Naive B cell (primary cell): ENCODE results near the gene ING5. TPM values are rescaled to one million over a fixed set of nuclear protein-coding genes. Genes with fewer than 3 reads are reported as not detected.
A peak's percentile ranks its signal among the peaks of the same experiment; 100 is the strongest.
"Not testable (repeated sequence)": the region's sequence is repeated elsewhere in the genome, so short reads cannot be mapped to it uniquely, and the experiment has no call there.

ENCODE experiments used
- ATAC-seq, 2 donors: fragments of 150-1000 bp; cut with Tn5 transposase; 2 replicates each; pipeline ENCODE4 v1.10.0; 2021; ENCODE audit warnings: low read depth in 2 of 2, mild to moderate bottlenecking in 2 of 2, moderate library complexity in 2 of 2
- DNase-seq: peaks from one replicate; pipeline ENCODE4 v3.0.0; 2022
- H3K27ac Mint-ChIP-seq, 6 donors: one replicate each; pipeline ENCODE4 v1.8.0; 2020 to 2022; ENCODE audit warnings: mild to moderate bottlenecking in 6 of 6, mixed read lengths in 6 of 6, moderate library complexity in 5 of 6, inconsistent platforms in 2 of 6
- H3K27me3 Mint-ChIP-seq, 3 donors: one replicate each; pipeline ENCODE4 v1.8.0; 2021 to 2022; ENCODE audit warnings: mixed read lengths in 3 of 3, mild to moderate bottlenecking in 1 of 3
- H3K36me3 Mint-ChIP-seq, 2 donors: one replicate each; pipeline ENCODE4 v1.8.0; 2020 to 2022; ENCODE audit warnings: mixed read lengths in 2 of 2, inconsistent platforms in 1 of 2, mild to moderate bottlenecking in 1 of 2
- H3K4me1 Mint-ChIP-seq, 3 donors: one replicate each; pipeline ENCODE4 v1.8.0; 2020 to 2022; ENCODE audit warnings: mixed read lengths in 3 of 3, inconsistent platforms in 1 of 3, mild to moderate bottlenecking in 1 of 3, moderate library complexity in 1 of 3
- H3K4me3 Mint-ChIP-seq, 8 donors: one replicate each; pipeline ENCODE4 v1.8.0; 2020 to 2022; ENCODE audit warnings: mild to moderate bottlenecking in 8 of 8, mixed read lengths in 8 of 8, moderate library complexity in 8 of 8, inconsistent platforms in 2 of 8
- H3K9me3 Mint-ChIP-seq, 7 donors: one replicate each; pipeline ENCODE4 v1.8.0; 2020 to 2022; ENCODE audit warnings: mixed read lengths in 7 of 7, mild to moderate bottlenecking in 5 of 7, inconsistent platforms in 2 of 7, moderate library complexity in 1 of 7
- polyA plus RNA-seq, 6 donors: library from polyadenylated mRNA; unstranded; fragments of 300-500 nt; fragmentation: Illumina TruSeq; gene quantifications; one replicate each; pipeline ENCODE4 v1.2.3, GENCODE V29; 2021; ENCODE audit warnings: low read depth in 6 of 6

ING5 gene
- polyA plus RNA-seq, 6 donors from 2014 or later, result 20.3 to 34.4 (median 24.4) TPM

DNA sequence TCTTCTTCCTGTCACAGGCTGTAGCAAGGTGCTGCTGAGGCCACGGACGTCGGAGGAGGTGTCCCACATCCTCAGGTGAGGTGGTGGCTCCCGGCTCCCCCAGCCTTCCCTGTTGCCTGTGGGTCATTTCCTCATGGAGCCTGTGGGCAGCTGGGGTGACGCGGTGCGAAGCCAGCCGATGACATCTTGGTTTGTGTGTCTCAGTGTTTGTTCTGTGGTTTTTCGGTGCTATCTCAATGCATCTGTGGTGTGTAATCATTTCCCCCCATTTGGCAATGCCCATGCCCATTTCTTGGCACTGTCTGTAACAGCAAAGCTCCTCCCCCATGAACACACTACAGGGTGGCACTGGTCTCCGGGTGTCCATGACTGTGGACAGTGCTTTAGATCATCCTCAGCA lies 39.2 kb downstream of the ING5 start:
- Mint-ChIP-seq H3K36me3 (peaks cover 7 to 9% of the 10 kb centered on the region in 2 donors), H3K4me3 (no peak overlapping the region), H3K27ac (peak overlapping the region in 2 of 6 donors; percentile 45 to 57), H3K9me3 (peaks cover 0 to 2% (median 0%) of the 10 kb centered on the region in 7 donors), H3K4me1 (peaks cover 0 to 13% (median 5%) of the 10 kb centered on the region in 3 donors), H3K27me3 (no peaks in the 10 kb centered on the region)
- no peak for DNase-seq
- ATAC-seq, result no peak

DNA sequence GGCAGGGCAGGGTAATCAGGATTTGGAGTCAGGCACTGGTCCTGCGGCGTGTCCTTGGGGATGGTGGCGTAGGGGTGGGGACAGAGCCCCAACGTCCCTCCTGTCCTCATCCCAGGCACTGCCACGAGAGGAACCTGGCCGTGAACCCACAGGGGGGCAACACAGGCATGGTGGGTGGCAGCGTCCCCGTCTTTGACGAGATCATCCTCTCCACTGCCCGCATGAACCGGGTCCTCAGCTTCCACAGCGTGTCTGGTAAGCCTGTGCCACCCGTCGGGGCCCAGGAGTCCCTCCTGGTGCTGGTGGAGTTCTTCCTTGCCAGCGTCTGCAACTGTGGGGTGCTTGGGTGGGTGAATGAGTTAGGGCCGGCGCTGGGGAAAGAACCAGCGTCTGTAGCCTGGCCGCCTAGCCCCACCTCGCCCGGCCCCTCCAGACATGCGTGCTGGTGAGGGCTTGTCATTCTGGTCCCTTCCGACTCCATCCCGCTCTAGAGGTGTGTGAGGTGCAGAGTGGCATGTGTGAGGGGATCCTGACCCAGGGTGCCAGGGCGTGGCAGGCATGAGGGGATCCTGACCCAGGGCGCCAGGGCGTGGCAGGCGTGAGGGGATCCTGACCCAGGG lies 40.6 kb downstream of the ING5 start:
- Mint-ChIP-seq H3K9me3 (peaks cover 0 to 4% (median 0%) of the 10 kb centered on the region in 7 donors), H3K27ac (peak overlapping the region in 2 of 6 donors; percentile 24 to 49)
- no peak for ATAC-seq

DNA sequence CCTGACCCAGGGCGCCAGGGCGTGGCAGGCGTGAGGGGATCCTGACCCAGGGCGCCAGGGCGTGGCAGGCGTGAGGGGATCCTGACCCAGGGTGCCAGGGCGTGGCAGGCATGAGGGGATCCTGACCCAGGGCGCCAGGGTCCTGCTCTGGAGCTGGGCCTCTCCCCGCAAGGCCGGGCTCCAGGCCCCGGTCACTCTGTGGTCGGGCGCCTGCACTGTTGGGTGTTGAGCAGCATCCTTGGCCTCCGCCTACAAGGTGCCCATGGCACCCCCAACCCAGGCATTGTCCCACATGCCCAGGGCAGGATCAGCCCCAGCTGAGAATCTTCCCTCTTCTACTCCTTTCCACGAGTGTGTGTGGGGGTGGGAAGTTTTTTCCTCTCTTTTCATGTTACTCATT lies 41.2 kb downstream of the ING5 start:
- not testable (repeated sequence) for H3K27me3 Mint-ChIP-seq, H3K27ac Mint-ChIP-seq, H3K9me3 Mint-ChIP-seq, H3K4me3 Mint-ChIP-seq, ATAC-seq, H3K4me1 Mint-ChIP-seq, DNase-seq
- peaks cover 9 to 13% of the 10 kb centered on the region in 2 donors for H3K36me3 Mint-ChIP-seq

More for the DNA sequence above, 40.6 kb downstream of the ING5 start:
- peaks cover 0 to 8% (median 8%) of the 10 kb centered on the region in 3 donors for H3K4me1 Mint-ChIP-seq
- DNase-seq, result no peak
- H3K36me3 Mint-ChIP-seq, result peaks cover 9 to 13% of the 10 kb centered on the region in 2 donors
- no peaks in the 10 kb centered on the region for H3K27me3 Mint-ChIP-seq
- no peak overlapping the region for H3K4me3 Mint-ChIP-seq

DNA sequence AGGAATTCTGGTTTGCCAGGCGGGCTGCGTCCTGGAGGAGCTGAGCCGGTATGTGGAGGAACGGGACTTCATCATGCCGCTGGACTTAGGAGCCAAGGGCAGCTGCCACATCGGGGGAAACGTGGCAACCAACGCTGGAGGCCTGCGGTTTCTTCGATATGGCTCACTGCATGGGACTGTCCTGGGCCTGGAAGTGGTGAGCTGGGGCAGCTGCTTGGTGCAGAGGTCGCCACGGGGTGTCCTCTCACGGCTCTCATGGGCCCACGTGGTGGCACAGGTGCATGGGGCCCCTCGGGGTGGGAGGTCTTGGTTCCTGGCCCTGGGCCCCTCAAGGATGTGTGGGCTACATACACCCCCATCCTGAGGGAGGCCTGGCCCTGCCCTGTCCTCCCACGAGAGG lies 41.8 kb downstream of the ING5 start:
- DNase-seq (no peak), ATAC-seq (no peak)
- Mint-ChIP-seq H3K9me3 (peaks cover 0 to 4% (median 0%) of the 10 kb centered on the region in 7 donors), H3K36me3 (peaks cover 9 to 13% of the 10 kb centered on the region in 2 donors), H3K27me3 (no peaks in the 10 kb centered on the region), H3K4me3 (no peak overlapping the region), H3K27ac (peak overlapping the region in 1 of 6 donors; percentile 84), H3K4me1 (peaks cover 0 to 8% (median 8%) of the 10 kb centered on the region in 3 donors)

DNA sequence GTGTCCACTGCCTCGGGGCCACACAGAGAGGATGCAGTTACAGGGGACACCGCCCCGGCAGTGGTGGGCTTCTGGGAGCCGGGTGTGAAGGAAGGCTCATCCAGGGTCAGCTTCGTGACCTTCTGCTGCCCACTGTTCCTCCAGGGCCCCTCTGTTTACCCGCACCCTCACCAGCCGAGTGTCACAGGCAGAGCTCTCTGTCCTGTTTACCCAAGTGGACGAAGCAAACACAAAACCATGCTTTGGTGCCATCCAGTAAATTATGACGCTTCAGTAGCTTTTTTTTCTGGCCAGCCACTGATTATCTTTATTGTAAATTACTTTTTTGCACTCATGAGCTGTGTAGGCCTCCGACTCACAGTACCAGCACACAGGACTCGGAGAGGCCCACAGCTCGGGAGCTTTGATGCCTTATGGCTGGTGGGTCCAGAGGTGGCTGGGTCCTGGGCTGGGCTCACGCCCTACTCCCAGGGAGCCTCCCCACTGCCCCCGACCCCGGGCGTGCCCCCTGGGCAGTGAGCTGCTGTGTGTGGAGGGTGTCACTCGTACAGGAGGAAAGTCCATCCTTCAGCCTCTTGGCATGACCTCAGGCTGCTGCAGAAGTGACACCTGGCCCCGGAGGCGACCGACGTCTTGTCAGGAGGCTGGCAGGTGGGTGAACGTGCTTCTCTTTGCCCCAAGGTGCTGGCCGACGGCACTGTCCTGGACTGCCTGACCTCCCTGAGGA lies 42.4 kb downstream of the ING5 start:
- DNase-seq (no peak), ATAC-seq (no peak)
- H3K4me3 Mint-ChIP-seq, result no peak overlapping the region
- H3K36me3 Mint-ChIP-seq, result peaks cover 9 to 17% of the 10 kb centered on the region in 2 donors
- H3K4me1 Mint-ChIP-seq, result peaks cover 0 to 8% (median 8%) of the 10 kb centered on the region in 3 donors
- no peaks in the 10 kb centered on the region for H3K27me3 Mint-ChIP-seq
- H3K27ac Mint-ChIP-seq, result no peak overlapping the region
- peaks cover 0 to 4% (median 0%) of the 10 kb centered on the region in 7 donors for H3K9me3 Mint-ChIP-seq

DNA sequence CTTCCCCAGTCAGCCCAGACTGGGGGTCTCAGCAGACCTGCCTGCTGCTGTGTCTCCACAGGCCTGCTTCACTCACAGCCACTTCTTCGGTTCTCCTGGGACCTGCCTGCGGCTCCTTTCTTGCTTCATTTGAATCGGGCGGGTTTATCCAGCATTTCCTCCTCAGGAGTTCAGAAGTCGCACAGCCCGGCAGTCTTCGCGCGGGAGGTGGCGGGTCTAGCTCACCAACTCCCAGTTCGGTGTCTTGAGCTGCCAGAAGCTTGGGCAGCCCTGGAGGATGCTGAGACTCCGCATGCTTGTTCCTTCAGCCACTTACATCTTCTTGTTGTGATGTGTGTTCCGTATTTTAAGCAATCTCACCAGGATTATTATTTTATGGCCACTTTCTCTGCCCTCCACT lies 43.4 kb downstream of the ING5 start:
- peaks cover 9 to 24% of the 10 kb centered on the region in 2 donors for H3K36me3 Mint-ChIP-seq
- H3K27ac Mint-ChIP-seq, result peak overlapping the region in 1 of 6 donors; percentile 59
- peaks cover 0 to 4% (median 0%) of the 10 kb centered on the region in 7 donors for H3K9me3 Mint-ChIP-seq
- no peak overlapping the region for H3K4me3 Mint-ChIP-seq
- ATAC-seq (no peak), DNase-seq (no peak)
- no peaks in the 10 kb centered on the region for H3K27me3 Mint-ChIP-seq
- peaks cover 0 to 8% (median 0%) of the 10 kb centered on the region in 3 donors for H3K4me1 Mint-ChIP-seq

DNA sequence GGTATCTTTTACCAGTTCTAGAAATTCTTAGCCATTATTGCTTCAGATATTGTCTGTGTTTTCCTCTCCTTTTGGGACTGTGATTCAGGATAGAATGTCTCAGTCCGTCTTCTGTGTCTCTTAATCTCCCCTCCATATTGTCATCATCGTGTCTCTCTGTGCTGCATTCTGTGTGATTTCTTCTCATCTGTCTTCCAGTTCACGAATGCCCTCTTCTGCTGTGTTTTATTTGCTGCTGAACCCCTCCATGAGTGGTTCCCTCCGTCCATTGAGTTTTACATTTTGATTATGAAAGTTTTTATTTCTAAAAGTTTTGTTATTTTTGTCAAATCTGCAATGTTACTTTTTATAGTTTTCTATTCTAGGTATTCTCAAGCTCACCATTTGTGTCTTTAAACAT lies 44.2 kb downstream of the ING5 start:
- ATAC-seq, result no peak
- Mint-ChIP-seq H3K27ac (peak overlapping the region in 1 of 6 donors; percentile 23), H3K27me3 (no peaks in the 10 kb centered on the region), H3K36me3 (peaks cover 9 to 24% of the 10 kb centered on the region in 2 donors), H3K4me1 (peaks cover 0 to 8% (median 0%) of the 10 kb centered on the region in 3 donors), H3K9me3 (peaks cover 0 to 4% (median 0%) of the 10 kb centered on the region in 7 donors), H3K4me3 (peak overlapping the region in 1 of 8 donors; percentile 10)
- DNase-seq, result no peak

DNA sequence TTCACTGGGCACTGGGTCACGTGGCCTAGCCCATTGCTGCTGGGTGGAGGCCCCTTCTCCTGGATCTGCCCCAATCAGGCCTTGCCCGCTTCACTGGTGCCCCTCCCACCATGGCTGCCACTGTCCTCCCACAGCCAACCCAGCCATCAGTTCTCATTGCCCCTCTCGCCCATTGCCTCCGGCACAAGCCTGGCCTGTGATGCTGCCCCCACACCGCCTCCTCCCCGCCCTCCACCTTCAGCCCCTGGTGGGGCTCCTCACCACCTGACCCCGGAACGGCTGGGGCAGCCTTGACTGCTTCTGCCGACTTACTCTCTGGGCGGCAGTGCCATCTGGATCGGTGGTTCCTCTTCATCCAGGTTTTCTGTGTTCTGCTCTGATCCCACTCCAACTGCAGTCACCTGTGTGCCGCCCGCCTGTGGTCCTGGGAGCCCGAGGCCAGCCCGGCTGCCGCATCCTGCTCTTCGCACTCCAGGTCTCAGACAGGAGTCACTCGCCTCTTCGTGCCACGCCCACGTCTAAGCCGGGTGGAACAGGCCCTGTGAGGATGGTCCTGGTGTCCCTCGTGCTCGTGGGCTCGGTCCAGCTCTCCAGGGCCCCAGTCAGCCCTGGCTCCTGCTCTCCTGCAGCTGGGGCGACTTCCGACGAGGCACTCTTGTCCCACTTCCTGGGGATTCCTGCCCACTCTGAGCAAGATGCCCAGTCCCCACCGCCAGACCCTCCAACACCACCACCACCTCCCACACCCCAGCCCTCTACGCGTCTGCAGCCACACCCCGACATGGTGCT lies 46.8 kb downstream of the ING5 start:
- no peaks in the 10 kb centered on the region for H3K27me3 Mint-ChIP-seq
- ATAC-seq (no peak), DNase-seq (no peak)
- H3K36me3 Mint-ChIP-seq, result peaks cover 9 to 25% of the 10 kb centered on the region in 2 donors
- peaks cover 0 to 4% (median 0%) of the 10 kb centered on the region in 7 donors for H3K9me3 Mint-ChIP-seq
- no peak overlapping the region for H3K4me3 Mint-ChIP-seq
- no peak overlapping the region for H3K27ac Mint-ChIP-seq
- peaks cover 0 to 8% (median 0%) of the 10 kb centered on the region in 3 donors for H3K4me1 Mint-ChIP-seq

DNA sequence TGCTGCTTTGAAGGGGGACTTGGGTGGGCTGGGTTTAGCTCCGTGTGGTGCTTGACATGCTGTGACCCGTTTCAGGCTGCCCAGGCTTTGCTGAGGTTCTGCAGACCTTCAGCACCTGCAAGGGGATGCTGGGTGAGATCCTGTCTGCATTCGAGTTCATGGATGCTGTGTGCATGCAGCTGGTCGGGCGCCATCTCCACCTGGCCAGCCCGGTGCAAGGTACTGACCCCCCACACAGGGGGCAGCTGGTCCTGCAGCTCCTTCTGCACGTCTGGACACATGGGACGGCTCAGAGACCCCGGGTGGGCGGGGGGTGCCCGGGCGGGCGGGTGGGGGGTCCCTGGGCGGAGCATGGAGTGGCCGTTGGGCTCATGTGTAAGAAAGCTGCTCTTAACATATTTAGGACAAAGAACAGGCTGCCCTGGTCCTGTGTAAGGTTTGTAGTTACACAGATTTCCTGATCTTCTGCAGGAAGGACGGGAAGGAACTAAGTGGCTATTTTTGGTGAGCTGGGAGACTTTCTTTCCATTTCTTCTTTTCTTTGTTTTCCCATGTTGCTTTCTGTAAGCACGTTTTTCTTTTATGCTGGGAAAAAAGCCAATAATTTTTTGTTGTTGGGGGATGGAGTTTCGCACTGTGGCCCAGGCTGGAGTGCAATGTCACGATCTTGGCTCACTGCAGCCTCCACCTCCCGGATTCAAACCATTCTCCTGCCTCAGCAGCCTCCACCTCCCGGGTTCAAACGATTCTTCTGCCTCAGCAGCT lies 48.4 kb downstream of the ING5 start:
- H3K36me3 Mint-ChIP-seq, result peaks cover 9 to 30% of the 10 kb centered on the region in 2 donors
- peaks cover 0 to 4% (median 0%) of the 10 kb centered on the region in 7 donors for H3K9me3 Mint-ChIP-seq
- H3K27ac Mint-ChIP-seq, result peak overlapping the region in 2 of 6 donors; percentile 32 to 36
- ATAC-seq (no peak), DNase-seq (no peak)
- H3K27me3 Mint-ChIP-seq, result no peaks in the 10 kb centered on the region
- H3K4me3 Mint-ChIP-seq, result no peak overlapping the region
- peaks cover 0 to 8% (median 0%) of the 10 kb centered on the region in 3 donors for H3K4me1 Mint-ChIP-seq

DNA sequence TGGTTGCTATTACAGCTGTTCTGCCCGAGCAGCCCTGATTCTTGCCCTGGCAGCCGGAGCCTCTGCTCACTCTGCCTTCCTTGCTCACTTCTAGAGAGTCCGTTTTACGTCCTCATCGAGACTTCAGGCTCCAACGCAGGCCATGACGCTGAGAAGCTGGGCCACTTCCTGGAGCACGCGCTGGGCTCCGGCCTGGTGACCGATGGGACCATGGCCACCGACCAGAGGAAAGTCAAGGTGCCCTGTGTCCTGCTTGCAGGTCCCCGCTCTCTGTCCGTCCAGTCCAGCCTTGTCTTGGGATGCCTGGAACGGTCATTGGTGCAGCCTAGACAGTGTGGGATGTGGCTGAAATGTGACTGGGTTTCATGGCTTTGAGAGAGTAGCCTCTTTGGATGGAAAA lies 49.3 kb downstream of the ING5 start:
- ATAC-seq (no peak), DNase-seq (no peak)
- Mint-ChIP-seq H3K4me3 (no peak overlapping the region), H3K4me1 (peaks cover 0 to under 1% (median 0%) of the 10 kb centered on the region in 3 donors), H3K36me3 (peaks cover under 1 to 21% of the 10 kb centered on the region in 2 donors), H3K27ac (no peak overlapping the region), H3K27me3 (no peaks in the 10 kb centered on the region), H3K9me3 (peaks cover 0 to 1% (median 0%) of the 10 kb centered on the region in 7 donors)

DNA sequence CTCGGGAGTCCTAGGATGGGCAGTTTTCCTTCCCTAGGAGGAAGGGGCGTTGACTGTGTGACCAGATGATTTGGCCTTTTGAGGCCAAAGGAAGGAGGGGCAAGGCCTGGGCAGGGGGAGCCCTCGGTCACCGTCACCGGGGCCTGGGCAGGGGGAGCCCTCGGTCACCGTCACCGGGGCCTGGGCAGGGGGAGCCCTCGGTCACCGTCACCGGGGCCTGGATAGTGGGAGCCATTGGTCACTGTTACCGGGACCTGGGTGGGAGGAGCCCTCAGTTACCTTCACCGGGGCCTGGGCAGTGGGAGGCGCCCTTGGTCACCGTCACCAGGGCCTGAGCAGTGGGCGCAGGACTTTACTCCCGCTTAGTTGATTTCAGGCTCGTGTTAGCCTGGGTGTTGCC lies 49.9 kb downstream of the ING5 start:
- no peak for DNase-seq
- Mint-ChIP-seq H3K9me3 (peaks cover 0 to 1% (median 0%) of the 10 kb centered on the region in 7 donors), H3K36me3 (peaks cover 0 to 18% of the 10 kb centered on the region in 2 donors), H3K4me1 (no peaks in the 10 kb centered on the region), H3K4me3 (no peak overlapping the region), H3K27me3 (no peaks in the 10 kb centered on the region), H3K27ac (no peak overlapping the region)
- no peak for ATAC-seq

DNA sequence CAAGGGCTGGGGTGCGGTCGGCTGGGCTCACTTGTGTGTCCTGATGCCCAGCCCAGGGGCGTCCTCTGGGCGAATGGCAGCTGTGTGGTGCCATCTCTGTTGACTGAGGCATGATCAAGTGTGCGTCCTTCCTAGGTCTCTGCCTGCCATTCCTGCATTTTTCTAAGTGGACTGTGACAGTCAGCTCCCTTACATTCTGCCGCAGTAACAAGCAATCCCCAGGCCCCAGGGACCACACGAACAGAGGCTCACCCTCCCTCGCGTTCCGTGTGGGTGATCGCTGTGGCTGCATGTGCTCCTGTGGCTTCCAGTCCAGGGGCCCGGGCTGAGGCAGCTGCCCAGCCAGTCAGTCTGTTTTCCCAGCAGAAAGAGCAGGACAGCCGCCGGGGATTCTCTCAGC lies 50.4 kb downstream of the ING5 start:
- Mint-ChIP-seq H3K36me3 (peaks cover 0 to 18% of the 10 kb centered on the region in 2 donors), H3K4me1 (no peaks in the 10 kb centered on the region), H3K9me3 (no peaks in the 10 kb centered on the region), H3K4me3 (no peak overlapping the region), H3K27ac (no peak overlapping the region), H3K27me3 (no peaks in the 10 kb centered on the region)
- DNase-seq, result no peak
- ATAC-seq, result no peak
